ENCODE measurements around the gene ZNF628. TPM values are rescaled to one million over a fixed set of nuclear protein-coding genes. Genes with fewer than 3 reads are reported as not detected.
A peak's percentile ranks its signal among the peaks of the same experiment; 100 is the strongest.

The ZNF628 gene
- total RNA-seq, 1 experiment from 2014 or later = 16.7 TPM

DNA sequence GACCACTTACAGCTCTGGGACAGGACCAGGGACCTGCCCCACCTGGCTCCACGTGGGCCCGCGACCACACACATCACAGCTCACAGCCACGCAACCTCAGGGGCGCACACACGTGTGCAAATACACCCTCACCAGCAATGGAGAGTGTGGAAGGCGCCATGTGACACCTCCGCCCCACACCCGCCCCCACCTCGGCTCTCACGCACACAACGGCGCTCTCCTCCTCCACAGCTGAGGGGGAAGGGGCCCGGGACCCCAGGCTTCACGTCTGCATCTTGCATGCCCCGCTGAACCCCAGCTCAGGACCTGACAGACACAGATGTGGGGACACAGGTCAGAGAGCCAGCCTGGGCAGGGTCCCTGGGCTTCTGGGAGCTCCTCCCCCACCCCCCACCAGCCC is 26.9 kb upstream of the ZNF628 start:
- TF ChIP-seq, protein P1, sequence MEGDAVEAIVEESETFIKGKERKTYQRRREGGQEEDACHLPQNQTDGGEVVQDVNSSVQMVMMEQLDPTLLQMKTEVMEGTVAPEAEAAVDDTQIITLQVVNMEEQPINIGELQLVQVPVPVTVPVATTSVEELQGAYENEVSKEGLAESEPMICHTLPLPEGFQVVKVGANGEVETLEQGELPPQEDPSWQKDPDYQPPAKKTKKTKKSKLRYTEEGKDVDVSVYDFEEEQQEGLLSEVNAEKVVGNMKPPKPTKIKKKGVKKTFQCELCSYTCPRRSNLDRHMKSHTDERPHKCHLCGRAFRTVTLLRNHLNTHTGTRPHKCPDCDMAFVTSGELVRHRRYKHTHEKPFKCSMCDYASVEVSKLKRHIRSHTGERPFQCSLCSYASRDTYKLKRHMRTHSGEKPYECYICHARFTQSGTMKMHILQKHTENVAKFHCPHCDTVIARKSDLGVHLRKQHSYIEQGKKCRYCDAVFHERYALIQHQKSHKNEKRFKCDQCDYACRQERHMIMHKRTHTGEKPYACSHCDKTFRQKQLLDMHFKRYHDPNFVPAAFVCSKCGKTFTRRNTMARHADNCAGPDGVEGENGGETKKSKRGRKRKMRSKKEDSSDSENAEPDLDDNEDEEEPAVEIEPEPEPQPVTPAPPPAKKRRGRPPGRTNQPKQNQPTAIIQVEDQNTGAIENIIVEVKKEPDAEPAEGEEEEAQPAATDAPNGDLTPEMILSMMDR (conservative IDR thresholded peaks at IDR 0.05; ENCODE audit: low read depth, low read length) = no peak
- no peak for TF ChIP-seq EZH2 (IDR thresholded peaks at IDR 0.05; ENCODE audit: borderline replicate concordance, low read depth, low read length, poor library complexity, severe bottlenecking)
- Histone ChIP-seq H3K4me1 (ENCODE audit: insufficient read depth, low read length, poor library complexity, severe bottlenecking) (peaks cover 12% of the 10 kb centered on the region), H3K27me3 (replicated peaks; ENCODE audit: insufficient read depth, low read depth, low read length, poor library complexity) (peaks cover 37% of the 10 kb centered on the region), H3K9me3 (ENCODE audit: low read depth, low read length, poor library complexity, severe bottlenecking) (no peaks in the 10 kb centered on the region), H3K27ac (ENCODE audit: low read depth, low read length, poor library complexity, severe bottlenecking) (no peak overlapping the region), H3K4me3 (ENCODE audit: low read depth, low read length, poor library complexity, severe bottlenecking) (no peak overlapping the region), H3K36me3 (ENCODE audit: insufficient read depth, low read length, poor library complexity, severe bottlenecking) (no peaks in the 10 kb centered on the region)
- no peak for DNase-seq (ENCODE audit: low spot score)
- POLR2A ChIA-PET (ENCODE audit: low non-redundant PET) = interaction anchor here (0.7 kb wide), 1 partner anchor 12 kb away, joined by 4 read pairs; no protein-coding TSS in a partner anchor
- intact Hi-C loops (cut with micrococcal nuclease; ENCODE audit: unreplicated experiment) = no loop called here
- no TSS peak for BruUV-seq (replicated peaks)
- CTCF ChIA-PET = interaction anchor here (0.7 kb wide), 1 partner anchor 289 kb away, joined by 4 read pairs; no protein-coding TSS in a partner anchor

DNA sequence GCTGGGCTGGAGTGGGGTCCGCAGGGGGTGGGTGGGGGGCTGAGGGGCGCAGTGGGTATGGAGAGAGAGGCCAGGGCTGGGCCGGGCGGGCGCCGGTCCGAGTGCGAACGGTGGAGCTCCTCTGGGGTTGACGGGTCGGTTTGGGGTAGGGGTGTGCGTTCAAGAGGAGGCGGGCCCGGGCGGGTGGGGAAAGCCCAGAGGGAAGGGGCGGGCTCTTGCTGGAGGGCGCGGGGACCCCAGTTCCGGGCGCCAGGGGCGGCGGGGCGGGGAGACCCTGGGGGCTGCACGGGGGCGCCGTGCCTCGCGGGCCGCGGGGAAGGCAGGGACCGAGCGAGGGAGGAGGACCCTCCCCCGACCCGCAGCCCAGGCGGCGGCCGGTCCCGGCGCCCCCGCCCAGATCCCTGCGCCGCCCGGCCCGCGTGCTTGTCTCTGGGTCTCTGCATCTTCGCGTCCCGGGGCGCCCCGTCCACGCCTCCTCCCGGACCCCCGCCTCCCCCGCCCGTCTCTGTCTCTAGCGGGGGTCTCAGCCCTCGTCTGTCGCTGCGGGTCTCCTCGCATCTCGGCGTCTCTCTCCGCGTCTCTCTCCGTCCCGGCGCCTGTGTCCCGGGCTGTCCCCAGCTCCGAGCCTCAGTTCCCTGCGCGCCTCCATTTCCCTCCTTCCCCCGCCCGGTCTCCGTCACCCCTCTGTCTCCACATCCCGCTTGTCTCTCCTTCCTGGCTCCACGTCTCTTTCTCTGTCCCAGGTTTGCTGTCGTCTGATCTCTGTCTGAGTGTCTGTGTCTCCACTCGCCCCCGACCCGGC is 25.1 kb upstream of the ZNF628 start:
- H3K4me1 ChIP-seq (ENCODE audit: insufficient read depth, low read length, poor library complexity, severe bottlenecking) = peaks cover 12% of the 10 kb centered on the region
- no TSS peak for BruUV-seq (replicated peaks)
- no peak overlapping the region for H3K27ac ChIP-seq (ENCODE audit: low read depth, low read length, poor library complexity, severe bottlenecking)
- H3K36me3 ChIP-seq (ENCODE audit: insufficient read depth, low read length, poor library complexity, severe bottlenecking) = no peaks in the 10 kb centered on the region
- TF ChIP-seq, protein P1 (conservative IDR thresholded peaks at IDR 0.05; ENCODE audit: low read depth, low read length) = no peak
- TF ChIP-seq EZH2 (IDR thresholded peaks at IDR 0.05; ENCODE audit: borderline replicate concordance, low read depth, low read length, poor library complexity, severe bottlenecking) = peak; percentile 73
- DNase-seq (ENCODE audit: low spot score) = no peak
- CTCF ChIA-PET = interaction anchor here (0.9 kb wide), 1 partner anchor 366 kb away, joined by 6 read pairs; no protein-coding TSS in a partner anchor
- H3K4me3 ChIP-seq (ENCODE audit: low read depth, low read length, poor library complexity, severe bottlenecking) = peak overlapping the region; percentile 46
- peaks cover 27% of the 10 kb centered on the region for H3K27me3 ChIP-seq (replicated peaks; ENCODE audit: insufficient read depth, low read depth, low read length, poor library complexity)
- intact Hi-C loops (cut with micrococcal nuclease; ENCODE audit: unreplicated experiment) = no loop called here
- no peaks in the 10 kb centered on the region for H3K9me3 ChIP-seq (ENCODE audit: low read depth, low read length, poor library complexity, severe bottlenecking)
- POLR2A ChIA-PET (ENCODE audit: low non-redundant PET) = interaction anchor here (0.6 kb wide), 1 partner anchor 16 kb away, joined by 7 read pairs; no protein-coding TSS in a partner anchor

DNA sequence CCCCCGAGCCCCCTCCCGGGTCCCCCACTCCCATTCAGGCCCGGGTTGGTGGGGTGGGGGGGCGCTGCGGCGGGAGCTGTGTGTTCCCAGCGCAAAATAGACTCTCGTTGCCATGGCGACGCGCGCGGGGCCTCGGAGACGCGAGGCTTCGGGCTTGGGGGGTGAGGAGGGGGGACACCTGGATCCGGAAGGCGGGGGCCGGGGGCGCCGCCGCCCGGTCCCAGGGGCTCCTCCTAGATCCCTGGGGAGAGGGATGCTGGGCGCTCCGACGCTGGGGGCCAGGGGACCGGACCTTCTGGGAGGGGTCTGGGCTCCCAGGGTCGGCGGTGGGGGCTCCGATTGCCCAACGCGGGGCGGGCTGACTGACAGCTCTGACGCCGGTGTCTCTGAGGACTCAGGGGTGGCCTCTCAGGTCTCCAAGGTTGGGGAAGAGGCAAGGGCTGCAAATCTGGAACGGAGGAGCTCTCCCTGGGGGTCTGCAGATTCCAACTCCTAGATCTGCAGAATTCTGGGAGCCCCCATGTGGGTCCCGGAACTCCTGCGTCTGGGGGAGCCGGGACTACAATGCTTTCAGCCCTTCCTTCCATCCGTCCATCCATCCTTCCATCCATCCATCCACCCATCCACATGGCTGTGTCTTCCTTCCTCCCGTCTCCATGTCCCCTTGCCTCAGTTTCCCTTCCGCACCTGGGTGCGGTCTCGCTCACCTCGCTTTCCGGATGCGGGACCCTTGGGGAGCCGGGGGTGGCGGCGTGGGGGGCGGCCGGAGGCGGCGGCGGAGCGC is 24.3 kb upstream of the ZNF628 start:
- Histone ChIP-seq H3K9me3 (ENCODE audit: low read depth, low read length, poor library complexity, severe bottlenecking) (no peaks in the 10 kb centered on the region), H3K27ac (ENCODE audit: low read depth, low read length, poor library complexity, severe bottlenecking) (no peak overlapping the region), H3K36me3 (ENCODE audit: insufficient read depth, low read length, poor library complexity, severe bottlenecking) (no peaks in the 10 kb centered on the region), H3K4me1 (ENCODE audit: insufficient read depth, low read length, poor library complexity, severe bottlenecking) (peaks cover 12% of the 10 kb centered on the region), H3K27me3 (replicated peaks; ENCODE audit: insufficient read depth, low read depth, low read length, poor library complexity) (peaks cover 24% of the 10 kb centered on the region), H3K4me3 (ENCODE audit: low read depth, low read length, poor library complexity, severe bottlenecking) (peak overlapping the region; percentile 46)
- no TSS peak for BruUV-seq (replicated peaks)
- no peak for TF ChIP-seq EZH2 (IDR thresholded peaks at IDR 0.05; ENCODE audit: borderline replicate concordance, low read depth, low read length, poor library complexity, severe bottlenecking)
- TF ChIP-seq, protein P1 (conservative IDR thresholded peaks at IDR 0.05; ENCODE audit: low read depth, low read length) = no peak
- CTCF ChIA-PET = interaction anchor here (0.6 to 0.7 kb wide), 2 partner anchors 29 to 83 kb away, joined by 3 to 4 read pairs; no protein-coding TSS in a partner anchor
- POLR2A ChIA-PET (ENCODE audit: low non-redundant PET) = no interaction called here
- no peak for DNase-seq (ENCODE audit: low spot score)
- intact Hi-C loops (cut with micrococcal nuclease; ENCODE audit: unreplicated experiment) = no loop called here

All from A673 (cell line).